ENCODE data around the gene NDST1. TPM values are rescaled to one million over a fixed set of nuclear protein-coding genes. Genes with fewer than 3 reads are reported as not detected.

NDST1 gene
- polyA plus RNA-seq, 2 of the 4 experiments (the other 2 are of a cell fraction): 24.4 to 50.8 TPM

DNA sequence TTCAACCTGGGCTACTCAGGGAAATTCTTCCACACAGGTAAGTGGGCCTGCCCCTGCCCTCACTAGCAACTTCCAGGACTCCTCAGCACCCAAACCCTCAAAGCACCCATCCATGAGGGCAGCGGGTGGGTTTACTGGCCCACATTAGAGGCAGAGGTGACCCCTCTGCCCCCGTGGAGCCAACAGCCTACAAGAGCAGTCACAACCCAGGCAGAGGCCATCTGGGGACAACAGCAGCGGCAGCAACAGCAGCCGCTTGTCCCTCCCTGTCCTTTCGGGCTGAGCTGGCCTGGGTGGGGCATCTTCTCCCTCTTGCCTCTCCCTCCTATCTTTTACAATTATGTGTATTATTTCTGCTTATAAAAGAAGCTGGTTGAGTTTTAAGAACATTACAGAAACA lies 25.1 kb downstream of the NDST1 start (continued):
- TF ChIP-seq, protein P1, sequence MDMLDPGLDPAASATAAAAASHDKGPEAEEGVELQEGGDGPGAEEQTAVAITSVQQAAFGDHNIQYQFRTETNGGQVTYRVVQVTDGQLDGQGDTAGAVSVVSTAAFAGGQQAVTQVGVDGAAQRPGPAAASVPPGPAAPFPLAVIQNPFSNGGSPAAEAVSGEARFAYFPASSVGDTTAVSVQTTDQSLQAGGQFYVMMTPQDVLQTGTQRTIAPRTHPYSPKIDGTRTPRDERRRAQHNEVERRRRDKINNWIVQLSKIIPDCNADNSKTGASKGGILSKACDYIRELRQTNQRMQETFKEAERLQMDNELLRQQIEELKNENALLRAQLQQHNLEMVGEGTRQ (IDR thresholded peaks at IDR 0.05): no peak
- TF ChIP-seq ZSCAN20 (CRISPR knock-in tag; IDR thresholded peaks at IDR 0.05) (no peak), ZFP36 (IDR thresholded peaks at IDR 0.05; ENCODE audit: borderline replicate concordance, partially characterized antibody) (no peak)

DNA sequence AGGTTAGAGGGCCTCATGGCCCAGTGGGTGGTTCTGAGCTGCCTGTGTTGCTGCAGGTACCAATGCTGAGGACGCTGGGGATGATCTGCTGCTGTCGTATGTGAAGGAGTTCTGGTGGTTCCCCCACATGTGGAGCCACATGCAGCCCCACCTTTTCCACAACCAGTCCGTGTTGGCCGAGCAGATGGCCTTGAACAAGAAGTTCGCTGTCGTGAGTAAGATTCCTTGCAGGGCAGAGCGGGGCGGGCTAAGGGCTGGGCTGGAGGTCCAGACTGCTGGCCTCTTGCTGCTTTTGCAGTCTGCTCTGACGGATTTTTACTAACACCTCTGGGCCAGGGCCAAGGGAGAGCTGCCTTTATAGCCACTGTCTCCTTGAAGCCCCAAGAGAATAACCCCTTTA lies 26.9 kb downstream of the NDST1 start:
- WGBS (ENCODE audit: missing lambda C conversion rate): 88% methylated on average over 9 of the region's 9 CpGs
- H3K9me3 ChIP-seq: no peaks in the 10 kb centered on the region
- no peak overlapping the region for H3K4me2 ChIP-seq
- DNase-seq (ENCODE audit: low read depth in 1 of 2, low spot score in 1 of 2) (no peak), FAIRE-seq (no peak), ATAC-seq (no peak)
- H3K4me1 ChIP-seq: no peaks in the 10 kb centered on the region
- TF ChIP-seq, protein P1 (IDR thresholded peaks at IDR 0.05): no peak
- TF ChIP-seq, protein P2, sequence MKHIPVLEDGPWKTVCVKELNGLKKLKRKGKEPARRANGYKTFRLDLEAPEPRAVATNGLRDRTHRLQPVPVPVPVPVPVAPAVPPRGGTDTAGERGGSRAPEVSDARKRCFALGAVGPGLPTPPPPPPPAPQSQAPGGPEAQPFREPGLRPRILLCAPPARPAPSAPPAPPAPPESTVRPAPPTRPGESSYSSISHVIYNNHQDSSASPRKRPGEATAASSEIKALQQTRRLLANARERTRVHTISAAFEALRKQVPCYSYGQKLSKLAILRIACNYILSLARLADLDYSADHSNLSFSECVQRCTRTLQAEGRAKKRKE (CRISPR knock-in tag; IDR thresholded peaks at IDR 0.05; ENCODE audit: low read depth): no peak
- CTCF ChIA-PET: interaction anchor here (1.4 to 18.8 kb wide), 7 partner anchors 9 to 85 kb away, joined by 4 to 211 read pairs (median 30); partner anchors contain the start of gene RPS14
- POLR2A ChIA-PET: no interaction called here
- H3K4me3 ChIP-seq: no peak overlapping the region
- no peak overlapping the region for H3K27ac ChIP-seq

DNA sequence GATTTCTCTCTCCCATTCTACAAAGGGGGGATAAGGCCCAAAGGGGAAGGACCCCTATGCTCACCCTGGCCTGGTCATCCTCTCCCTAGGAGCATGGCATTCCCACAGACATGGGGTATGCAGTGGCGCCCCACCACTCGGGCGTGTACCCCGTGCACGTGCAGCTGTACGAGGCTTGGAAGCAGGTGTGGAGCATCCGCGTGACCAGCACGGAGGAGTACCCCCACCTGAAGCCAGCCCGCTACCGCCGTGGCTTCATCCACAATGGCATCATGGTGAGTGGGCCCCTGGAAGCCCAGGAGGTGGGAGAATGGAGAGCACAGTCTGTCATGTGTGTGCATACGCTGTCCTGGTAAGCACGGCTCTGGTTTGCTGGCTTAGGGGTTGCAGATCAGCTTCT lies 27.7 kb downstream of the NDST1 start:
- no peak for TF ChIP-seq CHD4 (IDR thresholded peaks at IDR 0.05; ENCODE audit: borderline replicate concordance)
- TF ChIP-seq BHLHE40 (IDR thresholded peaks at IDR 0.05; ENCODE audit: low read depth, low read length): no peak
- TF ChIP-seq, protein P3, sequence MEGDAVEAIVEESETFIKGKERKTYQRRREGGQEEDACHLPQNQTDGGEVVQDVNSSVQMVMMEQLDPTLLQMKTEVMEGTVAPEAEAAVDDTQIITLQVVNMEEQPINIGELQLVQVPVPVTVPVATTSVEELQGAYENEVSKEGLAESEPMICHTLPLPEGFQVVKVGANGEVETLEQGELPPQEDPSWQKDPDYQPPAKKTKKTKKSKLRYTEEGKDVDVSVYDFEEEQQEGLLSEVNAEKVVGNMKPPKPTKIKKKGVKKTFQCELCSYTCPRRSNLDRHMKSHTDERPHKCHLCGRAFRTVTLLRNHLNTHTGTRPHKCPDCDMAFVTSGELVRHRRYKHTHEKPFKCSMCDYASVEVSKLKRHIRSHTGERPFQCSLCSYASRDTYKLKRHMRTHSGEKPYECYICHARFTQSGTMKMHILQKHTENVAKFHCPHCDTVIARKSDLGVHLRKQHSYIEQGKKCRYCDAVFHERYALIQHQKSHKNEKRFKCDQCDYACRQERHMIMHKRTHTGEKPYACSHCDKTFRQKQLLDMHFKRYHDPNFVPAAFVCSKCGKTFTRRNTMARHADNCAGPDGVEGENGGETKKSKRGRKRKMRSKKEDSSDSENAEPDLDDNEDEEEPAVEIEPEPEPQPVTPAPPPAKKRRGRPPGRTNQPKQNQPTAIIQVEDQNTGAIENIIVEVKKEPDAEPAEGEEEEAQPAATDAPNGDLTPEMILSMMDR (IDR thresholded peaks at IDR 0.05): no peak
- TF ChIP-seq GATA3 (IDR thresholded peaks at IDR 0.05; ENCODE audit: borderline replicate concordance): no peak
- TF ChIP-seq, protein P4, sequence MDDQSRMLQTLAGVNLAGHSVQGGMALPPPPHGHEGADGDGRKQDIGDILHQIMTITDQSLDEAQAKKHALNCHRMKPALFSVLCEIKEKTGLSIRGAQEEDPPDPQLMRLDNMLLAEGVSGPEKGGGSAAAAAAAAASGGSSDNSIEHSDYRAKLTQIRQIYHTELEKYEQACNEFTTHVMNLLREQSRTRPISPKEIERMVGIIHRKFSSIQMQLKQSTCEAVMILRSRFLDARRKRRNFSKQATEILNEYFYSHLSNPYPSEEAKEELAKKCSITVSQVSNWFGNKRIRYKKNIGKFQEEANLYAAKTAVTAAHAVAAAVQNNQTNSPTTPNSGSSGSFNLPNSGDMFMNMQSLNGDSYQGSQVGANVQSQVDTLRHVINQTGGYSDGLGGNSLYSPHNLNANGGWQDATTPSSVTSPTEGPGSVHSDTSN (IDR thresholded peaks at IDR 0.05): no peak
- TF ChIP-seq KDM5A (IDR thresholded peaks at IDR 0.05): no peak
- no peak for TF ChIP-seq SREBF2 (IDR thresholded peaks at IDR 0.05)
- TF ChIP-seq, protein P5, sequence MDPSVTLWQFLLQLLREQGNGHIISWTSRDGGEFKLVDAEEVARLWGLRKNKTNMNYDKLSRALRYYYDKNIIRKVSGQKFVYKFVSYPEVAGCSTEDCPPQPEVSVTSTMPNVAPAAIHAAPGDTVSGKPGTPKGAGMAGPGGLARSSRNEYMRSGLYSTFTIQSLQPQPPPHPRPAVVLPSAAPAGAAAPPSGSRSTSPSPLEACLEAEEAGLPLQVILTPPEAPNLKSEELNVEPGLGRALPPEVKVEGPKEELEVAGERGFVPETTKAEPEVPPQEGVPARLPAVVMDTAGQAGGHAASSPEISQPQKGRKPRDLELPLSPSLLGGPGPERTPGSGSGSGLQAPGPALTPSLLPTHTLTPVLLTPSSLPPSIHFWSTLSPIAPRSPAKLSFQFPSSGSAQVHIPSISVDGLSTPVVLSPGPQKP (IDR thresholded peaks at IDR 0.05; ENCODE audit: low read depth, low read length): no peak
- no peak for TF ChIP-seq HDAC2 (IDR thresholded peaks at IDR 0.05)
- no peak for TF ChIP-seq NPAS2 (CRISPR knock-in tag; IDR thresholded peaks at IDR 0.05; ENCODE audit: borderline replicate concordance)
- FAIRE-seq: no peak
- Histone ChIP-seq H3K4me2 (no peak overlapping the region), H3K4me3 (no peak overlapping the region), H3K4me1 (peaks cover 3% of the 10 kb centered on the region; the same call in 2 of the 3 replicates), H3K27ac (no peak overlapping the region), H3K9me3 (no peaks in the 10 kb centered on the region)
- 96% methylated on average over 14 of the region's 14 CpGs for WGBS (ENCODE audit: missing lambda C conversion rate)
- CTCF ChIA-PET: interaction anchor here (0.9 to 18.8 kb wide), 8 partner anchors 8 to 86 kb away, joined by 3 to 211 read pairs (median 18); partner anchors contain the start of gene RPS14
- no peak for ATAC-seq
- DNase-seq (ENCODE audit: low read depth in 1 of 2, low spot score in 1 of 2): no peak
- POLR2A ChIA-PET: no interaction called here
